ENCODE data around the gene ABCC6. TPM values are rescaled to one million over a fixed set of nuclear protein-coding genes. Genes with fewer than 3 reads are reported as not detected.

The ABCC6 gene
- total and polyA plus RNA-seq, 8 donors = 4.1 to 95.6 (median 11.5) TPM

- Histone ChIP-seq H3K9me3 (no peaks in the 10 kb centered on the region), H3K4me3 (no peak overlapping the region), H3K36me3 (peaks cover 83 to 100% (median 99%) of the 10 kb centered on the region in 4 donors), H3K27ac (no peak overlapping the region), H3K4me1 (no peaks in the 10 kb centered on the region), H3K27me3 (no peaks in the 10 kb centered on the region)
- TF ChIP-seq CTCF (IDR thresholded peaks at IDR 0.05) = no peak
- no peak for TF ChIP-seq EP300 (IDR thresholded peaks at IDR 0.05)
- TF ChIP-seq POLR2AphosphoS5 (IDR thresholded peaks at IDR 0.05) = no peak
- TF ChIP-seq POLR2A (IDR thresholded peaks at IDR 0.05) = no peak
- DNase-seq = no peak
- WGBS, 5 donors = 74 to 79% (median 78%) methylated on average over 8 of the region's 8 CpGs
- intact Hi-C loops (cut with DNase I; ENCODE audit: low total_unique reads) = no loop called here
These were observed 86.2 kb downstream of the ABCC6 start for GRCh38 chr16:16137110-16137509.

- Histone ChIP-seq H3K36me3 (peaks cover 83 to 100% (median 99%) of the 10 kb centered on the region in 4 donors), H3K9me3 (no peaks in the 10 kb centered on the region), H3K27me3 (no peaks in the 10 kb centered on the region), H3K4me1 (no peaks in the 10 kb centered on the region), H3K4me3 (no peak overlapping the region), H3K27ac (no peak overlapping the region)
- DNase-seq = no peak
- 93 to 99% (median 96%) methylated on average over 6 of the region's 6 CpGs for WGBS, 5 donors
- intact Hi-C loops (cut with DNase I; ENCODE audit: low total_unique reads) = no loop called here
- TF ChIP-seq POLR2AphosphoS5 (IDR thresholded peaks at IDR 0.05) = no peak
- TF ChIP-seq POLR2A (IDR thresholded peaks at IDR 0.05) = no peak
- TF ChIP-seq CTCF (IDR thresholded peaks at IDR 0.05) = no peak
- no peak for TF ChIP-seq EP300 (IDR thresholded peaks at IDR 0.05)
These were observed 86.7 kb downstream of the ABCC6 start for GRCh38 chr16:16136588-16136987.

GRCh38 chr16:16133943-16134604 lies 89.2 kb downstream of the ABCC6 start:
- H3K36me3 ChIP-seq = peaks cover 78 to 100% (median 99%) of the 10 kb centered on the region in 4 donors
- 91 to 97% (median 95%) methylated on average over 18 to 21 of the region's 21 CpGs for WGBS, 5 donors

GRCh38 chr16:16131659-16132058 lies 91.6 kb downstream of the ABCC6 start:
- no peaks in the 10 kb centered on the region for H3K27me3 ChIP-seq
- no peaks in the 10 kb centered on the region for H3K9me3 ChIP-seq
- H3K27ac ChIP-seq = no peak overlapping the region
- no peak for TF ChIP-seq EP300 (IDR thresholded peaks at IDR 0.05)
- TF ChIP-seq CTCF (IDR thresholded peaks at IDR 0.05) = no peak
- no peak for TF ChIP-seq POLR2AphosphoS5 (IDR thresholded peaks at IDR 0.05)
- TF ChIP-seq POLR2A (IDR thresholded peaks at IDR 0.05) = no peak
- WGBS, 5 donors = 92 to 97% (median 94%) methylated on average over 14 to 15 of the region's 15 CpGs
- H3K4me3 ChIP-seq = no peak overlapping the region
- intact Hi-C loops (cut with DNase I; ENCODE audit: low total_unique reads) = no loop called here
- no peak for DNase-seq
- peaks cover 60 to 99% (median 94%) of the 10 kb centered on the region in 4 donors for H3K36me3 ChIP-seq
- H3K4me1 ChIP-seq = peaks cover 0 to 5% (median 0%) of the 10 kb centered on the region in 4 donors

More at GRCh38 chr16:16133943-16134604, 89.2 kb downstream of the ABCC6 start:
- no peaks in the 10 kb centered on the region for H3K9me3 ChIP-seq
- H3K27ac ChIP-seq = no peak overlapping the region
- no peaks in the 10 kb centered on the region for H3K27me3 ChIP-seq
- intact Hi-C loops (cut with DNase I; ENCODE audit: low total_unique reads) = no loop called here
- no peak overlapping the region for H3K4me3 ChIP-seq
- DNase-seq = no peak
- TF ChIP-seq POLR2A (IDR thresholded peaks at IDR 0.05) = no peak
- TF ChIP-seq CTCF (IDR thresholded peaks at IDR 0.05) = no peak
- no peak for TF ChIP-seq POLR2AphosphoS5 (IDR thresholded peaks at IDR 0.05)
- no peaks in the 10 kb centered on the region for H3K4me1 ChIP-seq
